NOMO-1 (cell line): Measurements from ENCODE around the gene GJA8.
A peak's percentile ranks its signal among the peaks of the same experiment; 100 is the strongest.
"Not testable (repeated sequence)": the region's sequence is repeated elsewhere in the genome, so short reads cannot be mapped to it uniquely, and the experiment has no call there.

Experiments used
- DNase-seq, 2 experiments: peaks; one replicate each; lab custom pipeline; 2025; ENCODE audit not compliant: unreplicated experiment in 2 of 2; lab: John Stamatoyannopoulos, UW

Gene GJA8

DNA sequence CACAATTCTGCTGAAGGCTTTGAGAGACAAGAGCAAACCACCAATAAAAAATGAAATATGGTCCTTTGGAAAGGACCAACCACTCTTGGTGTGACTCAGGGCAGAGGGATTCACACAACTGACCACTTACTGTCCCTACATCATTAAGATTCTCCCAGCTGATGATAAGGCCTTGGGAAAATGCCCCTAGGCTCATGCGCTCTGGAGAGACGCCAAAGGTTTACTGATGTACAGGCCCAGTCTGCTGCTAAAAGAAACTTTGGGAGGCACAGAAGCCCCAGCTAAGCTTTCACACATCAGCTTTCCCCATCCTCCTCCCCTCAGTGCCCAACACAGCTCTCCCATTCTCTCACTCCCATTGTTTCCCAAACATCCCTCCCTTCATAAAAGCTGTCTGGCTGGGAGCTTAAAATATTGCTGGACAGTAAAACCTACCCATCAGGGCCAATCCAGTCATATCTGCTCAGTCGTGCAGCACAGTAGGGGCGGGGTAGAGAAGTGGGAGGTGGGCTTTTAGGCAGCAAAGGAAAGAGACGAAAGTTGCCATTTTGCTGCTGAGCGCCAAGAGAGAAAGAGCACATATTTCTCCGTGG is at the start of gene GJA8:
GJA8 (plus strand) TSS at position 543 of the 593 bp plus-strand sequence. CDS start 5,161 bp downstream, outside the sequence.
- no peak for DNase-seq

DNA sequence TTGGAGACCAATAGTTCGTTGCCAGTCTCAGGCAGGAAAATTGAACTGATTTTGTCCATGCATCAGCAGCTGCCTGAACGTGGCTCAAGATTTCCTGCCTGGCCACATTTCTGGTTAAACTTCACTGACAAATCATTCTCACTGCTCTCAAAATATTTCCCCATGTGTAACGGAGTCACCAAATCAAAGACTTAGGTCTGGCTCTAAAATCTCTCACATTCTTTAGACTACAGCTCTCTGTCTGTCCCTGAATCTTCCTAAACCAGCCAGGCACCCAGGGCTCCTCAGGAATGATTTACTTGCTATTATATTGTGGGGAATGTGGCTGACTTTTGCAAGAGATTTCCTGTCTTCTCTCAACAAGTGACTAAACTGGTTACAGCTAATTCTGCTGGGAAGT is 49.2 kb upstream of the GJA8 start:
- no peak for DNase-seq

GRCh38 chr1:147854989-147855388 is 47.6 kb upstream of the GJA8 start:
- DNase-seq, result not testable (repeated sequence)

GRCh38 chr1:147855996-147856395 is 46.6 kb upstream of the GJA8 start:
- not testable (repeated sequence) for DNase-seq

- not testable (repeated sequence) for DNase-seq
These were observed 35.4 kb upstream of the GJA8 start for GRCh38 chr1:147867204-147867603.

- no peak for DNase-seq
These were observed 24.6 kb upstream of the GJA8 start for GRCh38 chr1:147878022-147878421.

- DNase-seq, result no peak
These were observed 22.7 kb upstream of the GJA8 start for GRCh38 chr1:147879911-147880310.

- no peak for DNase-seq
These were observed 20.1 kb upstream of the GJA8 start for GRCh38 chr1:147882535-147882934.

DNA sequence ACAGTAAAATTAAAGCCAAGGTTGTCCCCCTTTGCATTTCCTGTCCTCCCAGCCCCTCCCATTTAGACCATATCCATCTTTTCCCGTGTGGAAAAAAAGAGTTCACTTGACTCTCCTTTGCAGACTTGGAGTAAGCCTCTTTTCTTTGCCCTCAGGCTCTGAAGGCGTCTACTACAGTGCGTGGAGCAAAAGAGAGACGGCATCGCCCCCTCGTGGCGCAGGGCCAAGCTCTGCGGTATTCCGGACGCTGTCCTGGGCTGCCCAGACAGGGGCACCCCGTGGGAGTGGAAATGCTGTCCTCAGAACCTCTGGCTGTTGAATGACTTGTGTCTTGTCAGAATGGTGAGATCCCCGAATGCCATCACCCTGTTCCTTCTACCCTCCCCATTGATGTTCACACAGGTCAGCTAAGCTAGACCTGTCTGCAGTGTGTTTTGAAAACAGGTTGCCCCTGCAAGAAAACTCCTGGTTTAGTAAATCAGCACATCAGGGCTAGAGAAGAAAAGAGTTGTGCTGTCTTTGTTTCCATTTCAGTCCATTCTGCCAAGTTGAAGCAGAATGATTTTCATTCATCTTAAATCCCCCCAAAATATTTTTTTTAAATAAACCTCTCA is 12.3 kb upstream of the GJA8 start:
- peak; percentile 33 to 37 for DNase-seq

DNA sequence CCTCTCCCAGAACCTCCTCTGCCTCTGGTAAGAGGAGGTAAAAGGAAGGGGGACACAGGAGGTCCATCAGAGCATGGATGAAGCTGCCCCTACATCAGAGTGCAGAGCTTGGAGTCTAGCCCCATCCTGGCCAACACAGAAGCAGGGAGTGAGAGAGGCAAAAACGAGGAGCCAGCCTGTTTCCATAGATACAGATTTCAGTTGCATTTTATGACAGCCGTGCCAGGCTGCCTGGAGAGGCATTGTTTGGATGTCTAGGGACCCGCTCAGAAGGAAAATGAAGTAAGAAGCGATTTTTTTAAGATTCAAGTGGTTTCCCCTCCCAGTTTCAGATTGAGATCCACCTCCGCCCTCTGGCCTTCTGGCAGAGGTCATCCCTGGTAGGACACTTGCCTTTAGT is 11.5 kb upstream of the GJA8 start:
- DNase-seq, result no peak

- DNase-seq, result peak in 1 of 2 experiments; percentile 2
These were observed 10.4 kb upstream of the GJA8 start for GRCh38 chr1:147892216-147892615.

GRCh38 chr1:147892731-147893214 is 9.8 kb upstream of the GJA8 start:
- DNase-seq, result peak in 1 of 2 experiments; percentile 38

DNA sequence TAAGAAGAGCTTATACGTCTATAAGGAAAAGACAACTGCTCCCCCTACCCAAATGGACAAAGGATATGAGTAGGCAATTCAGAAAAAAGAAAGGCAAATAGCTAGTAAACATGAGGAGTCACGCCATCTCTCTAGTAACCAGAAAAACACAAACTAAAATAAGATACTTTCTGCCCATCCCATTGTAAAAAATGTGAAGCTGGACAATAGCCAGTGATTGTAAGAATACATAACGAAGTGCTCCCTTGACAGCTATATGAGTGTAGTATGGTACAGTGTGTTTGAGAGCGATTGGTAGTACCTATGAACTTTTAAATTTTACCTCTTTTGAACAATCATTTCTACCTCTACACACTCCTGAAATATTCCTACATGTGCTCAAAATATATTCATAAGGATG is 7.5 kb upstream of the GJA8 start:
- no peak for DNase-seq

DNA sequence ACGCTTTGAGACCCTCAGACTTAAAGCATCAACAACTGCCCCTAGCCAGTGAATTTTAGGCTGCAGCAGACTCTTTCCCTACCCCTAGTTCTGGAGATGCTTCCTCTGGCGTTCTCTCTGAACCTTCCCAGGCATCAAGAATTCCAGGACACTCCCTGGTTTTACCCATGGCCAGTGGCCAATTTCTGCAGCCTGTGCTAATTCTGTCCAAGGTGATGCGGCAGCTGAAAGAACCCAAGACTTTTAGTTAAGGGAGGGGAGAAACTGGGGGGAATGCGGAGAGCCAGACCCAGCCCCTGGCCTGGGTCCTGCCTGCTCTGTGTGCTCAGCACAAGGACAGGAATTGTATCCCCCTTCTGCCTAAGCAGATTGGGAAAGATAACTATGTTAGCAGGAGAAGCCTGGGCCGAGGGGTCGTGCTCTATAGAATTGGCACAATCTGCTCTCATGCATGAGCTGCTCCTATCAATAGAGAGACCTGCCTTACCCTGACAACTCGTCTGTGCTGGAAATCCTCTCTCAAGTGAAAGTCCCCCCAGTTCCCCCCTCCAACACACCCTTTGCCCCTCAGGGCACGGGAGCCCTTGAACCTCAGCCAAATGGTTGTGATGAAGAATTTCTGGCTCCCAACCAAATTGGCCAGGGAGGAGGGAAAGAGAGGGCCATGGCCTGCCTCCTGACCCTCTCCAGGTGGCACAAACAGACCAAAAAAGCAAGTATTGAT is 5.4 kb upstream of the GJA8 start:
- DNase-seq, result no peak

GRCh38 chr1:147897789-147898188 is 4.8 kb upstream of the GJA8 start:
- DNase-seq, result no peak

- no peak for DNase-seq
These were observed 2.1 kb downstream of the GJA8 start for GRCh38 chr1:147904726-147905125.

- no peak for DNase-seq
These were observed 5.4 kb downstream of the GJA8 start for GRCh38 chr1:147907786-147908509.

GRCh38 chr1:147912553-147912952 is 10.0 kb downstream of the GJA8 start:
- no peak for DNase-seq

- no peak for DNase-seq
These were observed 10.9 kb downstream of the GJA8 start for GRCh38 chr1:147913362-147913942.

GRCh38 chr1:147919896-147920295 is 17.3 kb downstream of the GJA8 start:
- no peak for DNase-seq

DNA sequence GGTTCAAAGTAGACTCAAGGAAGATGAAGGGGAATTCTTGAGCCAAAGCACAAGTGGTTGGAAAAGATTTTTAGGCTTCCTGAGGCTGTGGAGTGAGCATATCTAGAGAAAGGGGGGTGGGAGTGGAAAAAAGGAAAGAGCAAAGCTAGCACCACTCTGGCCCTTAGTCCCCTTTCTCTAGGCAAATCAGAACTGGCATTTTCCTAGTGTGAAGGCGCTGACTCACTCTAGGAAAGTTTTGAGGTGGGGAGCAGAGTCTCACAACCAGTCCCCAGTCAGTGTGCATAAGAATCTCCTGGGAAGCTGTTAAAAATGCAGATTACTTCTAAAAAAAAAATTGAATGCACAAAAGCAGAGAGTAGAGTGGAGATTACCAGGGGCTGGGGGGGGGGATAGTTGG is 22.2 kb downstream of the GJA8 start:
- no peak for DNase-seq
